ENCODE data around the gene RAD51AP1. TPM values are rescaled to one million over a fixed set of nuclear protein-coding genes. Genes with fewer than 3 reads are reported as not detected.

Gene RAD51AP1
- total RNA-seq, 2 donors from 2014 or later, result 0.26 to 0.33 TPM

GRCh38 chr12:4566474-4566873, 27.8 kb downstream of the RAD51AP1 start:
- Histone ChIP-seq H3K27me3 (no peaks in the 10 kb centered on the region), H3K4me1 (peaks cover 9% of the 10 kb centered on the region), H3K9me3 (no peaks in the 10 kb centered on the region), H3K36me3 (replicated peaks in 1 of 2; ENCODE audit: insufficient read depth in 1 of 2, low read depth in 2 of 2) (no peaks in the 10 kb centered on the region), H3K27ac (peak overlapping the region in 1 of 4 donors; percentile 32), H3K4me3 (no peak overlapping the region)
- DNase-seq, result no peak
- TF ChIP-seq POLR2A (IDR thresholded peaks at IDR 0.05) (no peak), CTCF (IDR thresholded peaks at IDR 0.05) (no peak)
- ATAC-seq, result no peak
- intact Hi-C loops (cut with DNase I), result no loop called here
- WGBS, 2 donors, result 76 to 85% methylated on average over 2 of the region's 2 CpGs

GRCh38 chr12:4567073-4567881, 28.6 kb downstream of the RAD51AP1 start:
- H3K4me3 ChIP-seq, result no peak overlapping the region
- DNase-seq (peak in 1 of 4 donors; percentile 11), ATAC-seq (no peak)
- WGBS, 2 donors, result 38 to 39% methylated on average over 3 of the region's 3 CpGs
- TF ChIP-seq CTCF (IDR thresholded peaks at IDR 0.05), result no peak
- no peak for TF ChIP-seq POLR2A (IDR thresholded peaks at IDR 0.05)
- no peaks in the 10 kb centered on the region for H3K36me3 ChIP-seq (replicated peaks in 1 of 2; ENCODE audit: insufficient read depth in 1 of 2, low read depth in 2 of 2)
- no peaks in the 10 kb centered on the region for H3K27me3 ChIP-seq
- H3K4me1 ChIP-seq, result peaks cover 3% of the 10 kb centered on the region
- H3K9me3 ChIP-seq, result no peaks in the 10 kb centered on the region
- H3K27ac ChIP-seq, result peak overlapping the region in 1 of 4 donors; percentile 38
- intact Hi-C loops (cut with DNase I), result no loop called here

GRCh38 chr12:4569261-4569660, 30.6 kb downstream of the RAD51AP1 start:
- no peak for TF ChIP-seq CTCF (IDR thresholded peaks at IDR 0.05)
- TF ChIP-seq POLR2A (IDR thresholded peaks at IDR 0.05), result no peak
- H3K27ac ChIP-seq, result no peak overlapping the region
- H3K27me3 ChIP-seq, result no peaks in the 10 kb centered on the region
- WGBS, 2 donors, result 79 to 86% methylated on average over 4 of the region's 4 CpGs
- H3K36me3 ChIP-seq (replicated peaks in 1 of 2; ENCODE audit: insufficient read depth in 1 of 2, low read depth in 2 of 2), result no peaks in the 10 kb centered on the region
- no peak for DNase-seq
- no peak for ATAC-seq
- no peaks in the 10 kb centered on the region for H3K9me3 ChIP-seq
- H3K4me1 ChIP-seq, result no peaks in the 10 kb centered on the region
- intact Hi-C loops (cut with DNase I), result no loop called here
- H3K4me3 ChIP-seq, result no peak overlapping the region

- DNase-seq (no peak), ATAC-seq (no peak)
- no peak overlapping the region for H3K4me3 ChIP-seq
- no peak for TF ChIP-seq CTCF (IDR thresholded peaks at IDR 0.05)
- no peak for TF ChIP-seq POLR2A (IDR thresholded peaks at IDR 0.05)
- WGBS, 2 donors, result 68 to 73% methylated on average over 7 of the region's 7 CpGs
- H3K27me3 ChIP-seq, result no peaks in the 10 kb centered on the region
- no peaks in the 10 kb centered on the region for H3K9me3 ChIP-seq
- intact Hi-C loops (cut with DNase I), result no loop called here
- H3K27ac ChIP-seq, result no peak overlapping the region
- no peaks in the 10 kb centered on the region for H3K4me1 ChIP-seq
- H3K36me3 ChIP-seq (replicated peaks in 1 of 2; ENCODE audit: insufficient read depth in 1 of 2, low read depth in 2 of 2), result no peaks in the 10 kb centered on the region
These were observed 34.0 kb downstream of the RAD51AP1 start for GRCh38 chr12:4572680-4573079.

All from body of pancreas (tissue), 4 donors.